Keratinocyte (primary cell): ENCODE results near the gene PHACTR2. TPM values are rescaled to one million over a fixed set of nuclear protein-coding genes. Genes with fewer than 3 reads are reported as not detected.

ENCODE experiments used
- DNase-seq: peaks from one replicate; pipeline ENCODE4 v3.0.0-alpha.2; 2011; ENCODE audit warnings: low read depth, missing footprints, low spot score
- FAIRE-seq: peaks from 2 replicates; lab custom pipeline; 2011; peaks lifted over from hg19 to GRCh38; lab: Jason Lieb, UNC
- H2AFZ ChIP-seq: 2 replicates; pipeline ENCODE4 v1.6.0; 2012; ENCODE audit warnings: low read length, control low read depth, inconsistent platforms; ENCODE audit not compliant: control insufficient read depth
- H3K27ac ChIP-seq: 2 replicates; pipeline ENCODE4 v1.5.1; 2011; ENCODE audit warnings: low read length; ENCODE audit not compliant: control insufficient read depth, insufficient read depth
- H3K27me3 ChIP-seq: 3 replicates; pipeline ENCODE4 v1.6.0; 2011; ENCODE audit warnings: low read length; ENCODE audit not compliant: control insufficient read depth, insufficient read depth; ENCODE audit errors: extremely low read depth
- H3K36me3 ChIP-seq, 2 experiments: 2 replicates in 1 of 2; 3 replicates in 1 of 2; pipeline ENCODE4 v1.5.1; 2011; ENCODE audit warnings: low read length in 2 of 2, mild to moderate bottlenecking in 1 of 2; ENCODE audit not compliant: control insufficient read depth in 2 of 2, insufficient read depth in 2 of 2; ENCODE audit errors: extremely low read depth in 1 of 2
- H3K4me1 ChIP-seq: 3 replicates; pipeline ENCODE4 v1.5.1; 2011; ENCODE audit warnings: low read length; ENCODE audit not compliant: control insufficient read depth, insufficient read depth; ENCODE audit errors: extremely low read depth
- H3K4me2 ChIP-seq: 3 replicates; pipeline ENCODE4 v1.6.0; 2011; ENCODE audit warnings: low read depth, low read length; ENCODE audit not compliant: control insufficient read depth, insufficient read depth; ENCODE audit errors: extremely low read depth
- H3K4me3 ChIP-seq, 3 experiments: fragments of 200-600 bp in 1 of 3; sonication (generic) in 1 of 3; 2 replicates in 2 of 3; 3 replicates in 1 of 3; pipeline ENCODE4 v1.5.1; 2011 to 2016; ENCODE audit warnings: low read length in 3 of 3, mild to moderate bottlenecking in 3 of 3, control low read depth in 2 of 3, inconsistent platforms in 1 of 3, low read depth in 1 of 3, mixed read lengths in 1 of 3, mixed run types in 1 of 3, moderate library complexity in 1 of 3; ENCODE audit not compliant: control insufficient read depth in 2 of 3, insufficient read depth in 2 of 3; ENCODE audit errors: extremely low read depth in 1 of 3
- H3K79me2 ChIP-seq: 2 replicates; pipeline ENCODE4 v1.6.0; 2012; ENCODE audit warnings: low read length; ENCODE audit not compliant: control insufficient read depth, insufficient read depth
- H3K9ac ChIP-seq: 3 replicates; pipeline ENCODE4 v1.6.0; 2011; ENCODE audit warnings: low read length; ENCODE audit not compliant: control insufficient read depth, insufficient read depth; ENCODE audit errors: extremely low read depth
- H3K9me1 ChIP-seq: 3 replicates; pipeline ENCODE4 v1.6.0; 2011; ENCODE audit warnings: low read length; ENCODE audit not compliant: control insufficient read depth, insufficient read depth; ENCODE audit errors: extremely low read depth
- H3K9me3 ChIP-seq: 2 replicates; pipeline ENCODE4 v1.5.1; 2012; ENCODE audit warnings: low read depth, low read length; ENCODE audit not compliant: control insufficient read depth
- H4K20me1 ChIP-seq: 3 replicates; pipeline ENCODE4 v1.6.0; 2011; ENCODE audit warnings: low read length; ENCODE audit not compliant: control insufficient read depth, insufficient read depth; ENCODE audit errors: extremely low read depth
- EZH2 ChIP-seq: IDR thresholded peaks from one replicate; pipeline ENCODE4 v1.6.1; 2012; ENCODE audit warnings: inconsistent platforms, mild to moderate bottlenecking, low read length, moderate library complexity
- dilution Hi-C: fragments of 300-500 bp; cut with MboI; formaldehyde crosslinking; loops from one replicate; pipeline ENCODE4 v1.7.0; 2020; ENCODE audit warnings: low sequenced_read_pairs; ENCODE audit not compliant: extremely low pct_ligation_motif_present
- polyA plus RNA-seq, 5 experiments: library from polyadenylated mRNA; depleted of rRNA in 3 of 5; stranded (reverse) in 3 of 5; stranded (forward) in 1 of 5; unstranded in 1 of 5; fragments of >200 nt; gene quantifications; 1 replicate in 1 of 5; 2 replicates in 3 of 5; 3 replicates in 1 of 5; pipeline versions ENCODE4 v1.2.1 to v1.2.3, GENCODE V29; 2011 to 2012; ENCODE audit warnings: missing spikeins in 2 of 5, low read depth in 1 of 5, low replicate concordance in 1 of 5
- TF ChIP-seq, protein P1 (sequence below), 3 experiments: IDR thresholded peaks in 1 of 3; conservative IDR thresholded peaks in 1 of 3; optimal IDR thresholded peaks in 1 of 3; 2 replicates in 2 of 3; 3 replicates in 1 of 3; pipeline versions ENCODE3 to v1.5.1; 2011; ENCODE audit warnings: low read length in 3 of 3, mild to moderate bottlenecking in 3 of 3, moderate library complexity in 2 of 3, control low read depth in 1 of 3, inconsistent platforms in 1 of 3; ENCODE audit not compliant: insufficient read depth in 2 of 3; ENCODE audit errors: extremely low read depth in 1 of 3

Gene PHACTR2
- polyA plus RNA-seq, 1 donor (not counting 4 experiments of a cell fraction or from before 2014, with no cell fraction given) = 9.4 TPM

- FAIRE-seq (no peak), DNase-seq (no peak)
- Histone ChIP-seq H2AFZ (no peak overlapping the region), H3K9me3 (no peaks in the 10 kb centered on the region), H3K27me3 (no peaks in the 10 kb centered on the region), H3K9me1 (no peaks in the 10 kb centered on the region), H3K9ac (no peak overlapping the region), H3K4me3 (no peak overlapping the region), H4K20me1 (no peaks in the 10 kb centered on the region), H3K4me1 (no peaks in the 10 kb centered on the region), H3K79me2 (no peaks in the 10 kb centered on the region), H3K27ac (no peak overlapping the region), H3K4me2 (no peak overlapping the region), H3K36me3 (peaks cover 5 to 7% of the 10 kb centered on the region in 2 experiments)
- TF ChIP-seq EZH2 = no peak
- TF ChIP-seq, protein P1, sequence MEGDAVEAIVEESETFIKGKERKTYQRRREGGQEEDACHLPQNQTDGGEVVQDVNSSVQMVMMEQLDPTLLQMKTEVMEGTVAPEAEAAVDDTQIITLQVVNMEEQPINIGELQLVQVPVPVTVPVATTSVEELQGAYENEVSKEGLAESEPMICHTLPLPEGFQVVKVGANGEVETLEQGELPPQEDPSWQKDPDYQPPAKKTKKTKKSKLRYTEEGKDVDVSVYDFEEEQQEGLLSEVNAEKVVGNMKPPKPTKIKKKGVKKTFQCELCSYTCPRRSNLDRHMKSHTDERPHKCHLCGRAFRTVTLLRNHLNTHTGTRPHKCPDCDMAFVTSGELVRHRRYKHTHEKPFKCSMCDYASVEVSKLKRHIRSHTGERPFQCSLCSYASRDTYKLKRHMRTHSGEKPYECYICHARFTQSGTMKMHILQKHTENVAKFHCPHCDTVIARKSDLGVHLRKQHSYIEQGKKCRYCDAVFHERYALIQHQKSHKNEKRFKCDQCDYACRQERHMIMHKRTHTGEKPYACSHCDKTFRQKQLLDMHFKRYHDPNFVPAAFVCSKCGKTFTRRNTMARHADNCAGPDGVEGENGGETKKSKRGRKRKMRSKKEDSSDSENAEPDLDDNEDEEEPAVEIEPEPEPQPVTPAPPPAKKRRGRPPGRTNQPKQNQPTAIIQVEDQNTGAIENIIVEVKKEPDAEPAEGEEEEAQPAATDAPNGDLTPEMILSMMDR (optimal IDR thresholded peaks at IDR 0.05 in 1 of 3, IDR thresholded peaks at IDR 0.05 in 1 of 3, conservative IDR thresholded peaks at IDR 0.05 in 1 of 3; ENCODE audit: extremely low read depth in 1 of 3, insufficient read depth in 2 of 3, low read length in 3 of 3) = no peak
- dilution Hi-C loops = no loop called here
Measured at GRCh38 chr6:143772116-143773086, 94.6 kb downstream of the PHACTR2 start.

DNA sequence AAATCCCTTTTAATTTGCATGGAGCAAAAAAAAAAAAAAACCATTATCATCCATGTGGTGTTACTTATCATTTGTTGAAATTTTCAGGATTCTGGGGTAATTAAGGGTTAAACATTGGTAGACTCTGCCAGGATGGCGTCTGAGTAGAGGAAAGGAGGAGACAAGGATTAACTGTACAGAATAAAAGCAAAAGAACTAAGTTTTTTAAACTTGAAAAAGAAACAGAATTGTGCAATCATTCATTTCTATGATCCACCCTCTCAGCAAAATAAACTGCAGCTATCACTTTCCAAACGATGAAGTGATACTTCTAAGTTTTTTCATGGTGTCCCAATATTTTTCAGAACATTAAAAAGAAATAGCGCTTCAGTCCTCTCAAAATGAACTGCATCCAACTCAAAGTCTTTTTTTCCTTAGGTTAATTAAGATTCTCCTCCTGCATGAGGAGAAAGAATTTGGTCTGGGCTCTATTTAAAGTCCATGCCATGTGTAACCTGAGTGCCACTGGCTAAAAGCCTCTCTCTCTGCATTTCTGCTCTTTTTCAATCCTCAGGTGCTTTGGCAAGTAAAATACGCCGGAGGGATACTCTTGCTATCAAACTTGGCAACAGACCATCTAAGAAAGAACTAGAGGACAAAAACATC is 95.9 kb downstream of the PHACTR2 start:
- Histone ChIP-seq H3K36me3 (peaks cover 4 to 7% of the 10 kb centered on the region in 2 experiments), H3K27ac (no peak overlapping the region), H3K27me3 (no peaks in the 10 kb centered on the region), H4K20me1 (no peaks in the 10 kb centered on the region), H3K4me3 (no peak overlapping the region), H3K9me3 (no peaks in the 10 kb centered on the region), H3K4me1 (no peaks in the 10 kb centered on the region), H3K9me1 (no peaks in the 10 kb centered on the region), H2AFZ (no peak overlapping the region), H3K79me2 (no peaks in the 10 kb centered on the region), H3K4me2 (no peak overlapping the region), H3K9ac (no peak overlapping the region)
- dilution Hi-C loops = no loop called here
- no peak for FAIRE-seq
- DNase-seq = no peak
- no peak for TF ChIP-seq EZH2
- TF ChIP-seq, protein P1 (optimal IDR thresholded peaks at IDR 0.05 in 1 of 3, IDR thresholded peaks at IDR 0.05 in 1 of 3, conservative IDR thresholded peaks at IDR 0.05 in 1 of 3; ENCODE audit: extremely low read depth in 1 of 3, insufficient read depth in 2 of 3, low read length in 3 of 3) = no peak
